Neural progenitor cell (in vitro differentiated cells): ENCODE results near the gene NTRK3.

Experiments used
- EZH2 ChIP-seq: fragments of 200-600 bp; sonication (generic); IDR thresholded peaks from 2 replicates; pipeline ENCODE4 v1.6.1; 2017; ENCODE audit warnings: antibody characterized with exemption, mild to moderate bottlenecking, moderate library complexity
- EZH2phosphoT487 ChIP-seq: fragments of 200-600 bp; sonication (generic); IDR thresholded peaks from 2 replicates; pipeline ENCODE4 v1.6.1; 2017; ENCODE audit warnings: antibody characterized with exemption
- TF ChIP-seq, protein P1 (sequence below): fragments of 200-600 bp; sonication (generic); IDR thresholded peaks from 2 replicates; pipeline ENCODE4 v1.5.1; 2017; ENCODE audit warnings: antibody characterized with exemption, mild to moderate bottlenecking

DNA sequence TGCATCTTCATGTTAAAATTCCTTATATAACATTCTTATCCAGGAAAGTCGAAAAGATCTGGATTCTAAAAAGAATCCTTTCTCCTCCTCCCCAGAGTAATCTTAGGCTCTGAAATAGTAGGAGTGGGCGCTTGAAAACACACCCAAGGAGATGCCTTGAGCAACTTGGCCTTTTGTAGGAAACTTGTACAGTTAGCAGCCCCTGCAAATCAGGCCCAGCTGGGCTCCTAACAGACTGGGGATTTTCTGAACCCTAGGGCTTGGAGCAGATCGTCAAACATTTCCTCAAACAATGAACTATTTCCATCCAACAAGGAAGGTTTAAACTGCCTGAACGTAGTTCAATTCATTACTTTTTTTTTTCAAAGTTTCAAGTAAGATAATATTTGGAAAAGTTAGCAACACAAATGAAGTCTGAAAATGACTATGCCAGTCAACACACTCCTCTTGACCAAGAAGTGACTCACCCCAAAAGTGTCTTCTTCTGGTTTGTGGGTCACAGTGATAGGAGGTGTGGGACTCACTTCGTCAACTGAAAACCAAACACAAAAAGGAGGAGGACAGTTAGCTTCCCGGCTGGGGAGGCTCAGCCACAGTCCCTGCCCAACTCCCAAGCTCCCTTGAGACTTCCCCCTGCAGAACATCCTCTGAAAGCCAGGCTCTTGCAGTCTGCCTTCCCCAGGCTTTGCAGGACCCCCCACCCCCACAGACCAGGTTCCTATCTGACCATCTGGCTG, 129.7 kb downstream of the NTRK3 start:
- TF ChIP-seq, protein P1, sequence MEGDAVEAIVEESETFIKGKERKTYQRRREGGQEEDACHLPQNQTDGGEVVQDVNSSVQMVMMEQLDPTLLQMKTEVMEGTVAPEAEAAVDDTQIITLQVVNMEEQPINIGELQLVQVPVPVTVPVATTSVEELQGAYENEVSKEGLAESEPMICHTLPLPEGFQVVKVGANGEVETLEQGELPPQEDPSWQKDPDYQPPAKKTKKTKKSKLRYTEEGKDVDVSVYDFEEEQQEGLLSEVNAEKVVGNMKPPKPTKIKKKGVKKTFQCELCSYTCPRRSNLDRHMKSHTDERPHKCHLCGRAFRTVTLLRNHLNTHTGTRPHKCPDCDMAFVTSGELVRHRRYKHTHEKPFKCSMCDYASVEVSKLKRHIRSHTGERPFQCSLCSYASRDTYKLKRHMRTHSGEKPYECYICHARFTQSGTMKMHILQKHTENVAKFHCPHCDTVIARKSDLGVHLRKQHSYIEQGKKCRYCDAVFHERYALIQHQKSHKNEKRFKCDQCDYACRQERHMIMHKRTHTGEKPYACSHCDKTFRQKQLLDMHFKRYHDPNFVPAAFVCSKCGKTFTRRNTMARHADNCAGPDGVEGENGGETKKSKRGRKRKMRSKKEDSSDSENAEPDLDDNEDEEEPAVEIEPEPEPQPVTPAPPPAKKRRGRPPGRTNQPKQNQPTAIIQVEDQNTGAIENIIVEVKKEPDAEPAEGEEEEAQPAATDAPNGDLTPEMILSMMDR = no peak
- no peak for TF ChIP-seq EZH2
- TF ChIP-seq EZH2phosphoT487 = no peak
